ACC112 (cell line): ENCODE data around the gene PARP12.

Source experiments
- H2AFZ ChIP-seq: fragments of 200-600 bp; sonication (generic); one replicate; pipeline ENCODE4 v1.6.0; 2017; ENCODE audit warnings: antibody characterized with exemption, low read length; ENCODE audit not compliant: unreplicated experiment
- H3K27ac ChIP-seq: fragments of 200-600 bp; sonication (generic); 2 replicates; pipeline ENCODE4 v1.5.1; 2014; ENCODE audit warnings: low read depth, mild to moderate bottlenecking, antibody characterized with exemption, low read length, moderate library complexity
- H3K27me3 ChIP-seq: fragments of 200-600 bp; sonication (generic); 2 replicates; pipeline ENCODE4 v1.6.1; 2014; ENCODE audit warnings: mild to moderate bottlenecking, antibody characterized with exemption, low read length, moderate library complexity, mixed read lengths; ENCODE audit not compliant: insufficient read depth
- H3K36me3 ChIP-seq: fragments of 200-600 bp; sonication (generic); 2 replicates; pipeline ENCODE4 v1.6.1; 2016; ENCODE audit warnings: mild to moderate bottlenecking, antibody characterized with exemption, low read length, moderate library complexity, mixed read lengths; ENCODE audit not compliant: insufficient read depth
- H3K4me1 ChIP-seq: fragments of 200-600 bp; sonication (generic); one replicate; pipeline ENCODE4 v1.6.1; 2016; ENCODE audit warnings: low read length, mixed read lengths; ENCODE audit not compliant: insufficient read depth, unreplicated experiment, control insufficient read depth
- H3K4me3 ChIP-seq: fragments of 200-600 bp; sonication (generic); 2 replicates; pipeline ENCODE4 v1.5.1; 2014; ENCODE audit warnings: mild to moderate bottlenecking, low read depth, low read length
- H3K79me2 ChIP-seq: fragments of 200-600 bp; sonication (generic); one replicate; pipeline ENCODE4 v1.6.0; 2016; ENCODE audit warnings: low read length; ENCODE audit not compliant: control insufficient read depth, unreplicated experiment, insufficient read depth

PARP12 gene

GRCh38 chr7:140035400-140036223, 27.1 kb downstream of the PARP12 start:
- Histone ChIP-seq H3K4me3 (no peak overlapping the region), H3K27ac (peak overlapping the region; percentile 80), H3K4me1 (peaks cover 49% of the 10 kb centered on the region), H3K79me2 (peaks cover 39% of the 10 kb centered on the region), H3K27me3 (no peaks in the 10 kb centered on the region), H2AFZ (no peak overlapping the region), H3K36me3 (peaks cover 28% of the 10 kb centered on the region; the same call in 1 of the 2 replicates)

DNA sequence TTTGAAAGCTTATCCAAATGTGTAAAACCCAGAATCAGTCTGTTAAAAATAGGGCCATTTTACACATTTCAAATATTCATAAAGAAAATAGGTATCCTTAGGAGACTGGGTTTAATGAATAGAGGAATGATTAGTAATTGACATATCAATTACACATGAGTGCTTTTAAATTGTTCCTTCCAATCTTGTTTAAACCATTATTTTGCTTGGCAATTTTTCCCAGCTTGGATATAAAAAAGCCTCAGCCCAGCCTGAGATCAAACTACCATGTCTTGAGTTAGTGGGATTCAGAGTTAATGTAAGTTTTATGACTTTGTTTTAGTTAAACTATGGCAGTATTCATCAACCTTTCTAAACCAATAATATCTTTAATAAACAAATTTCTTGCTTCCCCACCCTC, 28.3 kb downstream of the PARP12 start:
- Histone ChIP-seq H3K36me3 (peaks cover 21% of the 10 kb centered on the region; the same call in 1 of the 2 replicates), H3K79me2 (peaks cover 27% of the 10 kb centered on the region), H3K4me3 (no peak overlapping the region), H3K27ac (peak overlapping the region; percentile 80), H3K4me1 (peaks cover 47% of the 10 kb centered on the region), H3K27me3 (no peaks in the 10 kb centered on the region), H2AFZ (no peak overlapping the region)

DNA sequence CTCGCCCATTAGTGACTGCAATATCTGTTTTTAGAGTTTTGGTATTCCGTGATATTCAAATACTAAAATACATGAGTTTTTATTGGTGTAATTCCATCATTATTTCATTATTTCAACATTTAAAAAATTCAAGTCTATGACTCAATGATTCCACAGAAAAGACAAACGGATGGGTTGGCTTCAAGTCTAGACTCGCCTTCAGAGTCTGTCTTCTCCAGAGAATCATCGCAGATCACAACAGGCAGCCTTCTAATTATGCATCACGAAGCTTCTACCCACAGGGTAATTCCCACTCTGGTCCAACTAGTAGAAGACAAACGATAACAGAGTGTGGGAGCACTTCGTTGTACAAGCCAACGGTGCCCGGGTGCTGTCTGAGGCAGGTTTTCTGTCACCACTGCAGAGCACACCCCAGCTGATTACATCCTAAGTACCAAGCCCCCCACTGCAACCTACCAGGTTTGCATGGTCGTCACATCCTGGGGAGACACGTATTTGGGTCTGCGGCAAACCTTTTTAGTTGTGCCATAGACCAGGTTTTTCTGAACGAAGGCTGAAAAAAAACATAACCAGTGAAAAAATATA, 28.9 kb downstream of the PARP12 start:
- no peaks in the 10 kb centered on the region for H3K27me3 ChIP-seq
- H3K36me3 ChIP-seq, result peaks cover 19% of the 10 kb centered on the region; the same call in 1 of the 2 replicates
- H3K4me1 ChIP-seq, result peaks cover 42% of the 10 kb centered on the region
- H3K79me2 ChIP-seq, result peaks cover 21% of the 10 kb centered on the region
- peak overlapping the region; percentile 80 for H3K27ac ChIP-seq
- H2AFZ ChIP-seq, result no peak overlapping the region
- no peak overlapping the region for H3K4me3 ChIP-seq

- Histone ChIP-seq H3K79me2 (peaks cover 13% of the 10 kb centered on the region), H3K4me1 (peaks cover 38% of the 10 kb centered on the region), H3K36me3 (peaks cover 26% of the 10 kb centered on the region), H3K27ac (peak overlapping the region; percentile 80), H3K4me3 (no peak overlapping the region), H2AFZ (no peak overlapping the region), H3K27me3 (no peaks in the 10 kb centered on the region)
Observed at GRCh38 chr7:140033036-140033435, 29.7 kb downstream of the PARP12 start.

- Histone ChIP-seq H3K79me2 (peaks cover 5% of the 10 kb centered on the region), H2AFZ (no peak overlapping the region), H3K4me3 (no peak overlapping the region), H3K4me1 (peaks cover 33% of the 10 kb centered on the region), H3K27me3 (no peaks in the 10 kb centered on the region), H3K36me3 (peaks cover 30% of the 10 kb centered on the region), H3K27ac (no peak overlapping the region)
Observed at GRCh38 chr7:140031364-140031763, 31.4 kb downstream of the PARP12 start.

- peaks cover 13% of the 10 kb centered on the region for H3K4me1 ChIP-seq
- H3K4me3 ChIP-seq, result no peak overlapping the region
- H3K27me3 ChIP-seq, result no peaks in the 10 kb centered on the region
- no peak overlapping the region for H3K27ac ChIP-seq
- peaks cover 41% of the 10 kb centered on the region for H3K36me3 ChIP-seq
- H2AFZ ChIP-seq, result no peak overlapping the region
- no peaks in the 10 kb centered on the region for H3K79me2 ChIP-seq
Observed at GRCh38 chr7:140029072-140029471, 33.7 kb downstream of the PARP12 start.

DNA sequence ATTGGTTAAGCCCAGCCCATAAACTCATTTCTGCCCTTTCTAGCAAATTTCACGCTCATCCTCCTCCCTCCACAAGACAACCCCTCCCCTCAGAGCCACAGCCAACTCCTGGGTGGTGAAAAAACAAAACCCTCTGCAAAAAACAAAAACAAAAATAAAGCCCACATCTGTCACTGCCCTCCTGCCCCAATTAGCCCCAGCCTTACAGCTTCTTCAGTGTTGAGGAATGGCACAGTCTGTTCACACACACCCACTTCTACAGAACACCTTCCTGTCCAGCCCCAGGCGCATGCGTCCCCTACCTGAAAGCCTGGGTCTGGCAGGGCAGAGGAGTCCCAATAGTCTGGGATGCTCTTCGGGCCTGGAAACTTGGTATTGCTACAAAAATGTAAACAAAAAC, 34.4 kb downstream of the PARP12 start:
- H2AFZ ChIP-seq, result no peak overlapping the region
- peaks cover 5% of the 10 kb centered on the region for H3K4me1 ChIP-seq
- H3K36me3 ChIP-seq, result peaks cover 42% of the 10 kb centered on the region
- no peak overlapping the region for H3K4me3 ChIP-seq
- no peak overlapping the region for H3K27ac ChIP-seq
- H3K79me2 ChIP-seq, result no peaks in the 10 kb centered on the region
- H3K27me3 ChIP-seq, result no peaks in the 10 kb centered on the region

DNA sequence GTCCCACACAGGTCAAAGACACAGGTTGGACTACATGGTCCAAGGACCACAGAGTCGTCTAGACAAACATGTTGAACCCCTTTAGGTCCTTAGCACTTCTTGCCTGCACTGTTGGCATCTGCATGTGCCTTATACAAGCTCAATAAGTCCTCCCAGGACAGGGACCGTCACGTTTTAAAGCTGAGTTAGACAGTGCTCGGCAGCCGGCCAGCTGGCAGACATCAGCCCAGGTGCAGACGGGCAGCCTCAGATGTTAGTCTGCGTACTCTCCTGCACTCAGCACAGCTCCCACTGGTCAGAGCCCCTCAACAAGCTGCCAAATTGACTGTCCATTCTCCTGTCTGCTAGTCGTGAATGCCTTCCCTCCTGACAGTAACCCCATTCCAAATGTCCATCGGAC, 34.9 kb downstream of the PARP12 start:
- peaks cover 2% of the 10 kb centered on the region for H3K4me1 ChIP-seq
- peaks cover 44% of the 10 kb centered on the region for H3K36me3 ChIP-seq
- H2AFZ ChIP-seq, result no peak overlapping the region
- no peak overlapping the region for H3K27ac ChIP-seq
- no peaks in the 10 kb centered on the region for H3K79me2 ChIP-seq
- no peak overlapping the region for H3K4me3 ChIP-seq
- no peaks in the 10 kb centered on the region for H3K27me3 ChIP-seq

DNA sequence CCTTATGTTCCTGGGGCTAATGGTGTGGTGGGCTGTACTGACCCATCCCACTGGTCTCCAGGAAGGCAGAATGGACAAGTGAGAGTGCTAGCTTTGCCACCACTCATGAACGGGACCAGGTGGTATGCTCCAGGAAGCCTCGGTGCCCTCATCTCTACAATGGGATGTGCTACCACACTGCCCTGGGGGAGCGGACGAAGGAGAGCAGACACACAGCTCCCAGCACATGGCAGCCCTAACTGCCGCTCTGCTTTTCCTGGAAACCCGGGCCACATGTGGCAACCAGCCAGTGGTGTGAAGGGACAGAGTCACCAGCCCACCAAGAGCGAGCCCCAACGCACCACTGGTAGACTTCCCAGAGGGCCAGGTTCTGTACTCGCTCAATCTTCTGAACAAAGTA, 35.8 kb downstream of the PARP12 start:
- Histone ChIP-seq H3K27ac (no peak overlapping the region), H3K27me3 (no peaks in the 10 kb centered on the region), H3K4me1 (peaks cover 8% of the 10 kb centered on the region), H3K36me3 (peaks cover 45% of the 10 kb centered on the region), H2AFZ (no peak overlapping the region), H3K4me3 (no peak overlapping the region), H3K79me2 (no peaks in the 10 kb centered on the region)

DNA sequence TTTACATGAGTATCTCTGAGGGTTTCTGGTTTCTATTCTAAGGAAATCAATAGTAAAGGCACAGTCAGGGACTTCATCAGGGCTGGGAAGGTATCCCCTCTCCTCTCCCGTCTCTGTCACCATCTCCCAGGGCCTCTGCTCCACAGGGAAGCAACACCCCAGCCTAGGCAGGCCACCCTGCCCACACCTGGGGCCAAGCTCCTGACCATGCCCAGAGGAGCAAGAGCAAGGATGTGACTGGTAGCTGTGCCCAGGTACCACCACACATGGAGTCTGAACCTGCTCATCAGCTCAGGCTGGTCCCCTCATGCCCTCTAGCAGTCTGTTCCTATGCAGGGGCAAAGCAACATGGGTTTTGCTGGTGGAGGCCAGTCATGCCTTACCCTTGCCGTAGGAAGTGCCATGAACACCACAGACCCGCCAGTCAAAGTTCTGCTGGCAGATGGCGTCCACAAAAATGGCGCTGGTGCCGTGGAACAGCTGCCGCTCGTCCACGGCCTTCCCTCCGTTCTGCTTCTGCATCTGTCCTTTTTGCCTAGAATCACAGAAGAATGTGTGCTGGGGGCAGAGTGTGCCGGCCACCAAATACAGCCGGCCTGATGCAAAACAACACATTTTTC, 36.8 kb downstream of the PARP12 start:
- Histone ChIP-seq H2AFZ (no peak overlapping the region), H3K4me1 (peaks cover 8% of the 10 kb centered on the region), H3K27me3 (no peaks in the 10 kb centered on the region), H3K79me2 (no peaks in the 10 kb centered on the region), H3K4me3 (no peak overlapping the region), H3K36me3 (peaks cover 42% of the 10 kb centered on the region), H3K27ac (no peak overlapping the region)
